GM19239 (cell line): ENCODE data around the gene TSHZ2.
"Not testable (repeated sequence)": the region's sequence is repeated elsewhere in the genome, so short reads cannot be mapped to it uniquely, and the experiment has no call there.

Experiments used
- DNase-seq: peaks from one replicate; pipeline ENCODE4 v3.0.0; 2011; ENCODE audit warnings: low spot score; ENCODE audit not compliant: insufficient read length
- FAIRE-seq: peaks from 2 replicates; lab custom pipeline; 2011; peaks lifted over from hg19 to GRCh38; lab: Jason Lieb, UNC

The TSHZ2 gene

GRCh38 chr20:53352727-53353440 lies 380.7 kb downstream of the TSHZ2 start:
- no peak for DNase-seq
- no peak for FAIRE-seq

GRCh38 chr20:53354314-53354713 lies 382.2 kb downstream of the TSHZ2 start:
- DNase-seq, result no peak
- no peak for FAIRE-seq

DNA sequence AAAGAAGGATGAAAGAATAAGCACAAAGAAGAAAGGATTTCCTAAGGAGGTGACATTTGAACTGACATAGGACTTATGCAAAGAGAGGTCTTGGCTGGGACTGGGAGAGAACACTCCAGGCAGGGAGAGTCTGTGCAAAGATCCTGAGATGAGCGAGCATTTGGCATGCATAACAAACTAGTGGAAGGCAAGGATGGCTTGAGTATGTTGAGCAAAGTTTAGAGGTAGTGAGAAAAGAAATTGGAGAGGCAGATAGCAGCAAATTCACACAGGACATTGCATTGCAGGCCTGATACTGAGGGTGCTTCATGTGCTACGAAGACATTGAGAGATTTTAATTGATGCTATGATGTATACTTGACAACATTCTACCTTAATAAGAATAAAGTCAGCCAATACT lies 383.6 kb downstream of the TSHZ2 start:
- DNase-seq (no peak), FAIRE-seq (no peak)

GRCh38 chr20:53359425-53359824 lies 387.3 kb downstream of the TSHZ2 start:
- FAIRE-seq, result no peak

DNA sequence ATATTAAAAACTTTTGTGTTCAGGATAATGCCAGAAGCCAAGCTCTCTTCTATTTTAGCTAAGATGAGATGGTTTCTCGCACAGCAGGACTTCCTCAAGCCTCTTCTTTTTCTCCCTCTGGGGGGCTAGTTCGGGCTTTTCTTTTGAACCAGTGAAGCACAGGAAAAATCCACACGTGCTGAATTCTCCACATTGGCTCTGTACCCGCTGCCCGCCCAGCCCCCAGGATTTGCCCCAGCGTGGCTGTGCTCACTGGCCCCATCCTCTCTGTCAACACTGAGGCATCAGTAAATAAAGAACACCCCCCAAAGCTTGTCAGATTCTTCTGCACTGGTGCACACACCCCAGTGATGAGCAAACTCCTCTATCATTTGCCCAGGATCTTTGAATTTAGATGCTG lies 388.7 kb downstream of the TSHZ2 start:
- no peak for FAIRE-seq

More at GRCh38 chr20:53359425-53359824, 387.3 kb downstream of the TSHZ2 start:
- DNase-seq, result no peak

GRCh38 chr20:53362736-53363135 lies 390.6 kb downstream of the TSHZ2 start:
- DNase-seq, result no peak
- FAIRE-seq, result no peak

More for the DNA sequence above, 388.7 kb downstream of the TSHZ2 start:
- no peak for DNase-seq

DNA sequence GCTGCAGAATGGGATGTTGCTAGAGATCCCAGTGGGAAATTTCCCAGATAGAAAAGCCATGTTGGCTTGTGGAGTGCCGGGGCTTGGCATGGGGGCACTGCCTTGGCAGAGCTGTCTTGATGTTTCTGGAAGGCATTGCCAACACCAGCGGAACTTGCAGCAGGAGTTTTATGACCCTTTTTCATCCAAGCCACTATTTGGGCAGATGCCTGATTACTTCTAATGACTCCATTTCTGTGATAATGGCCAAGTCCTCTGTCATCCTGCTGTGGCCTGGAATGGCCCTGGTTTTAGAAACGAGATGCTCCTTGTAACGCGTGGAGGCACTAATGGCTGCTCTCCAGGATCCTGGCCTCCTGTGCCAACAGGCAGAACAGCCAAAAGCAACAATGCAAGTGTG lies 392.5 kb downstream of the TSHZ2 start:
- FAIRE-seq, result no peak
- no peak for DNase-seq

DNA sequence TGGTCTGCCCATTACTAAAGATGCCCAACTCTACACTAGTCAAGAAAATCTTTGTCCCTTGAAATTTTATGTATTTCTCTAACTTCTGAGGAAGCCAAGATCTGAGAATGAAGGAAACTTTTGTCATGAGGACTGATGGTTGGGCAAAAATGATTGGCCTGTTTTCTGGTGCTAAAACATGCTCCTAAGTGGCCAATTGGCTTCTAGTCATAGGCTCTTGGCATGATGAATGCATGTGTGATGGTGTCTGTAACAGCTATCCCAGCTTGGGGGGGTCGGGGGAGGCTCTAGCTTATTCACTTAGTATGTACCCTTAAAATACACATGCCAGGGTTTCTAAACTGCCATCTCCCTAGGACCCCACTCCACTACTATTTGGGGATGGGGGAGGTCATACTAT lies 392.9 kb downstream of the TSHZ2 start:
- DNase-seq (no peak), FAIRE-seq (no peak)

DNA sequence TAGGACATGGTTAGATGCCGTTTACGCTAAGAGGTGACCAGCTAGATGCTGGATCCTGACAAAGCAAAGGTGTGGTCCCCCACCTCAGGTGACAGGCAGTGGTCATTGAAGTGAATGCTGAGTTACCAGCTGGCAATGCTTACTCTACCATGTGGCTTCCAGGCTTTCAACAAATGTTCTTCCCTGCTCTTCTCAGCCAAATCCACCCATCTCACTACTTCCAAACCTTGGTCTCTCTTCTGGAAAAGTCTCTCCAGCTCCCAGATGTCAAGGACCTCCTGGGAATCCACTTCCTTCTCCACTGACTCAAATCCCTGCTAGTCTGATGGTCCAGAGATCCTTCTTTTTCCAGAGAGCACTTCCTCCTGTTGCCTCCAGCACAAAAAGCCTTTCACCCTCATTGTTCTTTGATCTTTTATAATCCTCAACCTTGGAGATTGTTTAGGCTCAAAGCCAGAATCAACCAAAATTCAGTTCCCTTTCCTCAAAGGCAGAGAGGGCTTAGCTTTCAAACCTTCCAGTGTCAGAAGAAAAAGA lies 393.4 kb downstream of the TSHZ2 start:
- DNase-seq, result no peak
- no peak for FAIRE-seq

DNA sequence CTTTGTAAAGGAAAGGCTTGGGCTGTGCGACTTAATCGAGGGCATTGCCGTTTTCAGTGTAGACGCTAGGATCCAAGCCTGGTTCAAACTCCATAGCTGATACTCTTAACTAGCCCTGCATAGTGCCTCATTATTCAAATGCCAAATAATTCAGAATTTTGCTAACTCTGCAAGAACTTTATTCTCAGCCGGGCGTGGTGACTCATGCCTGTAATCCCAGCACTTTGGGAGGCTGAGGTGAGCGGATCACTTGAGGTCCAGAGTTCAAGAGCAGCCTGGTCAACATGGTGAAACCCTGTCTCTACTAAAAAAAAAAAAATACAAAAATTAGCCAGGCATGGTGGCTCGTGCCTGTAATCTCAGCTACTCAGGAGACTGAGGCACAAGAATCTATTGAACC lies 394.8 kb downstream of the TSHZ2 start:
- FAIRE-seq, DNase-seq: not testable (repeated sequence)

DNA sequence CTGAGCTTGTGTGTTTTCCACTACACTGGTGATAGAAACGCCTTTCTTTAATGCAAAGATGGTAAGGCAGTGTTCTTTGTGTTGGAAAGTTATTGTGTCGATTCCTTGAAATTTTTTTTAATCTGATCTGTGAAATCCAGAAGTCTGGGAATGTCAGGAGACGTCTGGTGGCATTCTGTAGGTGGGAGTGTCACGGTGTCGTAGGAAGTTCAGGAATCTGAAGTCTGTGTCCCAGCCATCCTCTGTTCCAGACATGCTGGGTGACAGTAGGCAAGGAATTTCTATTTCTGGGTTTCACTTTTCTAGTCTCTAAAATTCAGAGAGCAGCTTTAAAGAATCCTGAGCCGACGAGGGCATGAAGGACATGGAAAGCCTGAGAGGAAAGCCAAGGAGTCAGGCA lies 397.7 kb downstream of the TSHZ2 start:
- no peak for FAIRE-seq
- DNase-seq, result no peak

GRCh38 chr20:53370345-53370961 lies 398.3 kb downstream of the TSHZ2 start:
- DNase-seq (no peak), FAIRE-seq (no peak)

DNA sequence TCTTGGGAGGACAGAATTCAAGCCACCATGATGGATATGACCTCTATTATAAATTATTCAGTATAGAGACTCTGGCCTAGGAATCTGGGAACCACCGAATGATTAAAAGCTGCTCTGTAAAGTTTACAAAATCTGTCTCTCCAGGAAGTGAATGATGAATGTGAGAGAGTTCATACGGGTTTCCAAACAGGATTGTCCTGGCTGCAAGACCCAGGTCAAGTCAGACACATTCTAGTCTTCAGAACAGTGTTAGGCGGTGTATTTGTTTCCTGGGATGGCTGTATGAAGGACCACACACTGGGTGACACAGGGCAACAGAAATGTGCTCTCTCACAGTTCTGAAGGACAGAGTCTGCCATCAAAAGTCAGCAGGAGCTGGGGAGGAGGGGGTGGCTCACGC lies 399.1 kb downstream of the TSHZ2 start:
- DNase-seq (no peak), FAIRE-seq (no peak)

GRCh38 chr20:53376021-53376420 lies 403.9 kb downstream of the TSHZ2 start:
- FAIRE-seq, result no peak

GRCh38 chr20:53379014-53379832 lies 407.1 kb downstream of the TSHZ2 start:
- DNase-seq (no peak), FAIRE-seq (no peak)

More at GRCh38 chr20:53376021-53376420, 403.9 kb downstream of the TSHZ2 start:
- no peak for DNase-seq

DNA sequence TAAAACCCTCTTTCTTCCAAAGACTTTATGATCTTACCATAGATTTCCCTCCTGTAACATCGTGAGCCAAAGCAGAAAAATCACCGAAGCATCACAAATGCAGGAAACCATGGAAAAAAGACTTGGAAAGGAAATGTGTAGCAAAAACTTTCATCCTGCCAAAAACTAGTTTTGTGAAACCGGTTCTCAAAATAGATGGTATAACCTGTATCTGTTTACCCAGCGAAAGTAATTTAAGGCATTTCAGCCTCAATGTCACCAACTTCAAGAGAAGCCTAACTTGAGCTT lies 407.6 kb downstream of the TSHZ2 start:
- FAIRE-seq (no peak), DNase-seq (no peak)

DNA sequence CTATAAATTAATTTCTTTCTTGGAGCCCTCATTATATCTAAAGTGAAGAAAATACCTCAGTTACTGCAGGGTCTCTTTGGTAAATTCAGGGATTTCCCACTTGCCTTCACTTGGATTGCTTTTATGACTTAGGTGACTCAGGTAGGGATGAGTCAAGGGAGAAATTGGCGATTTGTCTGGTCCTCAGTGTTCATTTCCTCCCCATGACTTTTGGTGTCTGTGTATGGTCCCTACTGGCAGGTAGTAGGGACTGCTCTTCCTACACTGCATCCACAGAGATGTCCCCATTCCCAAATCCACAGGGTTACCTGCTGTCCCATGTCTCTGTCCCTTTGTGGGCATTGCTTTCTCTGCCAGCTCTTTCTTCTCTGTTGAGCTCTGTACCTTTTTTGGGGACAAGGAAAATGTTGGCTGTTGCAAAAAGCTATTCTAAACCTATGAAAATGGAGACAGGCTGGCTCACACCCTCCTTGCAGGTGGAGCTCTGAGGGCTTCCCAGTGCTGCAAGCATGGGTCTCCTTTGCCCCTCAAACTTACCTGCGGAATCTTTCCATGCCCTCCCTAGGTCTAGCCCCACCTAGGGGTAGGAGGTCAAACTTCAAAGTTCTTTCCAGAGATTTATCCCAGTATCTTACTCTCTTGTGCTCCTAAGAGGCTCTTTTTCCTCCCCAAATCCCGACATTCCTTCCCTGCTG lies 409.6 kb downstream of the TSHZ2 start:
- FAIRE-seq, result no peak
- DNase-seq, result no peak

DNA sequence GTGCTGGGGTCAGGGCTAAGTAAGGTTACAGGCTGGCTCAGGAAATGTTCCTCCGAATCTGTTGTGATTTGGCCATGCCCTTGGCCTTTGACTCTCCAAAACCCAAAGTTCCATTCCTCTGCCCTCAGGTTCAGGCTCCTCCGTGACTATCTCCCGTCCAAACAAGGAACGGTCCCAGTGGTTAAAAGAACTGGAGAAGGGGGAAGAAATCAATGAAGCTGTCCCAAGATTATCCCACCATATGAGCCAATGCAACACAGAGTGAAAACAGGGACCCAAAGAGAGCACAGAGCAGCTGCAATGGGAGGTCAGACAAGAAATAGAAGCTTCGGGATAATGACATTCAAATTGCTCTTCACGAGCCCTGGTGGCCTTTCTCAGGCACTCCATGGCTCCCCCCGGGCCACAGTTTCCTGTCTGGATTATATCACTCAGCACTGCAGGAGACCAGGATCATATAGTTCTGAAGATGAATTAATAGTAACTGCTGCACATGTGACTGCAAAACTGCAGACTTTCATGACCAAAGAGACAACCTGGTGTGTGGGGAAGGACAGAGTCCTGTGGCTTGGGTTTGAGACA lies 410.2 kb downstream of the TSHZ2 start:
- DNase-seq, result no peak
- no peak for FAIRE-seq

DNA sequence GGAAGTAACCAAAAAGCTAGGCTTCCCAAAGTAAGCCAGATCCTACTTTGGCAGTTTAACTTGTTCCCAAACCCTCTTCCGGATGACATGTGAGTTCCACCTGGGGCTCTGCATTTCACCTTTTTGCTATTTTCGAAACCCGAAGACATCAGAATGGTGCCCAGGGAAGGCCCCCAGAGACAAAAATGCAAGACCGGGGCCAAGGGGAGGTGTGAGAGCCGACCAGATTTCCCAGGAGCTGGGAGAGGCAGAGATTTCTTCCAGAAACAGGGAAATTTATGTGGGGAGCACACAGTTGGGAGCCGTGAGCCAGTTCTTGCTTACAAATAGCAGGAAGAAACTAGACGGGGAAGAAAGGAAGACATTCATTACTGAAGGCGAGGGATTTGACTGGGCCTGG lies 411.8 kb downstream of the TSHZ2 start:
- FAIRE-seq (no peak), DNase-seq (no peak)

GRCh38 chr20:53384392-53384791 lies 412.2 kb downstream of the TSHZ2 start:
- DNase-seq (no peak), FAIRE-seq (no peak)
